ENCODE measurements around the gene SAMD4B. TPM values are rescaled to one million over a fixed set of nuclear protein-coding genes. Genes with fewer than 3 reads are reported as not detected.

The SAMD4B gene
- total and polyA plus RNA-seq, 2 of the 8 experiments (the other 6 are each of a cell fraction or from before 2014, with no cell fraction given) = 137 to 158 TPM

DNA sequence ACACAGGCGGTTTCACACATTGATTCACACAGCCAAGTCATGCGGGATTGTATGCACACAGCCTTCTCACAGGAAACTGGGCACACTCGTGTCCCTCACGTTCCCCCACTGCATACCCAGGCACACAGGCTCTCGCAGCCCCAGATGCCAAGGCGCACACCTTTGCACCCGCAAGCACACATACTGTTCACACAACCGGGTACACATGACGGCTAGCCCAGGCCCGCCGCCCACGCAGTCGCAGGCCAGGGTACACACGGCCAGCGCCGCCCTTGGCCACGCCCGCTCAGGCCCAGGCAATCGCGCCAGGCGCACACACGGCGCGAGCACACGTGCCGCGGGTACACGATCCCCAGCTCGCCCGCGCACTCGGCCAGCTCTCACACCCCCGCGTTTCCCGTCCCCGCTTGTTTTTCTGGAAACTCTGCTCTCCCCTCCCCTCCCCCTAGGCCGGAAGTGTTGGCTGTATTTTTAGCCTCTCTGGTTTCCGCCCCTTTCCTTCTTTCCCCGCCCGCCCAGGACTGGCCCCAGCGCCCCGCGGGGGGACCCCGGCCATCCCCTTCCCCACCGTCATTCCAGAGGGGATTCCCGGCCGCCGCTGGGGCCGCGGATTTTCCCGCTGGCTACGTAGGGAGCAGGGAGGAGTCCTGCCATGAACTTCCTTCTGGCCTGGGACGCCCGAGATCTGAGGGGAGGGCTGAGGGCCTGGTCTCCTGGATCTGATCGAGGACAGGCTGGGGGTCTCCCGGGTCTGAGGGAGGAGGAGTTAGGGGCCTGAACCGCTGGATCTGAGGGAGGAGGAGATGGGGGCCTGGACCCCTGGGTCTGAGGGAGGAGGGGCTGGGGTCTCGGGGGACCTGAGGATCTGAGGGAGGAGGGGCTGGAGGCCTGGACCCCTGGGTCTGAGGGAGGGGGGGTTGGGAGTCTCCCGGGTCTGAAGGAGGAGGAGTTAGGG, 60.4 kb downstream of the SAMD4B start:
- H4K5ac ChIP-seq (ENCODE audit: insufficient read length, low read depth, low read length) = peak overlapping the region; percentile 98
- H2BK15ac ChIP-seq (ENCODE audit: low read length) = peak overlapping the region; percentile 85
- peaks cover 0 to 6% of the 10 kb centered on the region in 2 experiments; a peak in 1 of 4 replicates for H3K79me2 ChIP-seq (ENCODE audit: control insufficient read depth in 1 of 2, insufficient read depth in 2 of 2, low read length in 2 of 2)
- peak overlapping the region; percentile 96 for H4K8ac ChIP-seq (ENCODE audit: extremely low read depth, insufficient read depth, low read length)
- H3K23me2 ChIP-seq (ENCODE audit: low read depth, low read length) = peaks cover 19% of the 10 kb centered on the region; the same call in 1 of the 2 replicates
- peak overlapping the region; percentile 95 for H3K18ac ChIP-seq (ENCODE audit: extremely low read depth, low read length)
- peak overlapping the region; percentile 95 for H2BK12ac ChIP-seq (ENCODE audit: low read depth, low read length)
- H3K23ac ChIP-seq (ENCODE audit: insufficient read length) = no peak overlapping the region
- peak overlapping the region; percentile 51 for H2BK20ac ChIP-seq (ENCODE audit: low read length)
- H3K4me3 ChIP-seq (ENCODE audit: extremely low read depth in 1 of 4, insufficient read depth in 2 of 4, low read depth in 3 of 4, low read length in 4 of 4) = peak overlapping the region; percentile 35 to 75 (median 57)
- H3K9ac ChIP-seq (replicated peaks in 1 of 4; ENCODE audit: extremely low read depth in 1 of 4, low read depth in 3 of 4, low read length in 3 of 4) = peak overlapping the region; percentile 68 to 81 (median 76)
- H3K9me3 ChIP-seq (ENCODE audit: insufficient read depth in 2 of 2, low read depth in 1 of 2, low read length in 1 of 2) = no peaks in the 10 kb centered on the region
- H3K56ac ChIP-seq (replicated peaks; ENCODE audit: insufficient read length, low read depth, low read length) = peak overlapping the region; percentile 20
- peak overlapping the region; percentile 63 to 95 for H3K4me2 ChIP-seq (ENCODE audit: insufficient read depth in 1 of 2, low read depth in 2 of 2, low read length in 2 of 2)
- no peak overlapping the region; the same call in 1 of the 2 replicates for H2AFZ ChIP-seq (ENCODE audit: low read length)
- WGBS, 2 experiments (ENCODE audit: extremely low coverage in 1 of 2, insufficient coverage in 1 of 2, insufficient read length in 1 of 2, insufficient replicate concordance in 2 of 2, low coverage in 1 of 2, low lambda C conversion rate in 2 of 2, missing lambda C conversion rate in 1 of 2) = 10% methylated on average over 34 of the region's 59 CpGs; no CpG with 5 or more reads in 1 of the 2 experiments
- no peaks in the 10 kb centered on the region; a peak in 1 of 8 replicates for H3K36me3 ChIP-seq (ENCODE audit: control insufficient read depth in 2 of 4, insufficient read depth in 4 of 4, low read length in 3 of 4)
- peak overlapping the region; percentile 97 for H3K4ac ChIP-seq (replicated peaks; ENCODE audit: insufficient read length, low read depth, low read length)
- no peak overlapping the region for H3K14ac ChIP-seq (ENCODE audit: insufficient read length)
- H3K79me1 ChIP-seq (ENCODE audit: low read depth, low read length) = no peaks in the 10 kb centered on the region
- peak overlapping the region; percentile 97 for H3K27ac ChIP-seq (ENCODE audit: low read depth, low read length)
- no peaks in the 10 kb centered on the region for H3K27me3 ChIP-seq (replicated peaks in 1 of 4; ENCODE audit: control insufficient read depth in 3 of 4, extremely low read depth in 1 of 4, insufficient read depth in 3 of 4, low read length in 3 of 4)
- FAIRE-seq = no peak
- peaks cover 6 to 35% (median 20%) of the 10 kb centered on the region in 4 experiments for H3K4me1 ChIP-seq (replicated peaks in 1 of 4; ENCODE audit: control insufficient read depth in 3 of 4, insufficient read depth in 4 of 4, low read length in 3 of 4)
- POLR2A ChIA-PET (ENCODE audit: partially characterized antibody) = interaction anchor here (1.1 to 14.3 kb wide), 9 partner anchors 9 to 61 kb away, joined by 4 to 234 read pairs (median 22); partner anchors contain the start of genes MED29, PAF1, PLEKHG2 and RPS16
- CTCF ChIA-PET (ENCODE audit: partially characterized antibody) = interaction anchor here (0.6 to 9.5 kb wide), 3 partner anchors 9 to 54 kb away, joined by 3 to 128 read pairs (median 10); partner anchors contain the start of genes MED29, PAF1 and PLEKHG2
- H4K91ac ChIP-seq (replicated peaks; ENCODE audit: insufficient read length, low read length) = peak overlapping the region; percentile 91
- peak overlapping the region; percentile 97 for H2BK5ac ChIP-seq (ENCODE audit: low read depth, low read length)
- peak in 1 of 2 experiments; percentile 92 for DNase-seq (ENCODE audit: low read depth in 1 of 2, low spot score in 2 of 2)
- peak overlapping the region; percentile 99 for H2AK5ac ChIP-seq (ENCODE audit: low read depth, low read length)
- H2BK120ac ChIP-seq (replicated peaks; ENCODE audit: low read depth, low read length) = peak overlapping the region; percentile 67
- peaks cover 0 to under 1% of the 10 kb centered on the region in 2 experiments for H4K20me1 ChIP-seq (replicated peaks in 1 of 2; ENCODE audit: control insufficient read depth in 1 of 2, insufficient read depth in 2 of 2, low read length in 2 of 2)
- TF ChIP-seq GABPA (IDR thresholded peaks at IDR 0.05; ENCODE audit: borderline replicate concordance, insufficient read depth, low read length) (no peak), JUN (IDR thresholded peaks at IDR 0.05; ENCODE audit: low read depth, low read length) (no peak), JUND (IDR thresholded peaks at IDR 0.05; ENCODE audit: low read length) (no peak), CBX8 (IDR thresholded peaks at IDR 0.05; ENCODE audit: borderline replicate concordance, low read depth, low read length) (no peak), BRCA1 (IDR thresholded peaks at IDR 0.05; ENCODE audit: low read depth, low read length) (no peak), MAFK (IDR thresholded peaks at IDR 0.05; ENCODE audit: low read depth, low read length) (no peak), FOSL1 (IDR thresholded peaks at IDR 0.05; ENCODE audit: insufficient read depth, low read depth, low read length) (no peak), CHD1 (IDR thresholded peaks at IDR 0.05; ENCODE audit: low read depth, low read length) (no peak), SP4 (IDR thresholded peaks at IDR 0.05; ENCODE audit: low read length) (no peak), GTF2F1 (IDR thresholded peaks at IDR 0.05; ENCODE audit: borderline replicate concordance, low read depth, low read length) (no peak)

All from H1 (cell line).